ENCODE results near the gene CLIP2.
A peak's percentile ranks its signal among the peaks of the same experiment; 100 is the strongest.

CLIP2 gene

DNA sequence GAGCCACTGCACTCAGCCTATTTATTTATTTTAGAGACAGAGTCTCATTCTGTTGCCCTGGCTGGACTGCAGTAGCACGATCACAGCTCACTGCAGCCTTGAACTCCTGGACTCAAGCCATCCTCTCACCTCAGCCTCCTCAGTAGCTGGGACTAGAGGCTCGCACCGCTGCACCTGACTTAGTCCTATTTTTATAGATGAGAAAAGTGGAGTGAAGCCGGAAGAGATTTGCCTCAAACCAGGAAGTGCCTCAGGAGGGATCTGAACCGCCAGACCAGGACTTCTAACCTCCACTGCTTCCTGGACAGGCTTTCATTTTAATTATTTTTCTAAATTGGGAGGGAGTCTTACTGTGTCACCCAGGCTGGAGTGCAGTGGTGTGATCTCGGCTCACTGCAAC lies 17.5 kb upstream of the CLIP2 start:
- DNase-seq (ENCODE audit: low read depth), result no peak

DNA sequence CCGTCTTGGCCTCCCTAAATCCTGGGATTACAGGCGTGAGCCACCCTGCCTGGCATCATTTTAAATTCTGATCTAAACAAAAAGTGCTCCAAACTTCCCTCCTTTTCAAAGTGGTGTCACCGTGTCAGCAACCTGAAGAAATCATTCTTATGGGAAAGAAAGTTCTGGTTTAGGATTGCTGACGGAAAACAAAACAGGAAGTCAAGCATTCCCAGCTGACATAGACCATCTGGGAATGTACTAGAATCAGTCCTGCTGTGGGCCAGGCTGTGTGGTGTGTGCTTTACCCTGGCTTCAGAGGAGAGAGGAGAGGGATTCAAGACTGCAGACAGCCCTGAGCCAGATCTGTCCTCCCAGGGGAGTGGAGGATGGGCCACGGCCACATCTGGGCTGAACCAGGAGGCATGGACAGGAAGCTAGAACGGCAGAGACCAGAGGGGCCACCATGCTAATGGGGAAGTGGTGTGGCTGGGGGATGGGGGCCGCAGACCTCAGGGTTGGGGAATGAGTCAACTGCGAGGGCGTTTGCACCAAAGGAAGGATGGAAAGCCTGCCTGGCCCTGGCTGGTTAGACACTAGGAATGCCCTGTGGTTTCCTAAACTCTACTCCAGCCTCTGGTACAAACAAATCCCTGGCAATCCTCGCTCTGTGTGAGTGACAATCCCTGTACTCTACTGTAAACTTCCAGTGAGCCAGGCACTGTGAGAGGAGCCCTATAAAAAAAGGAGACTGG lies 16.7 kb upstream of the CLIP2 start:
- DNase-seq (ENCODE audit: low read depth), result no peak

DNA sequence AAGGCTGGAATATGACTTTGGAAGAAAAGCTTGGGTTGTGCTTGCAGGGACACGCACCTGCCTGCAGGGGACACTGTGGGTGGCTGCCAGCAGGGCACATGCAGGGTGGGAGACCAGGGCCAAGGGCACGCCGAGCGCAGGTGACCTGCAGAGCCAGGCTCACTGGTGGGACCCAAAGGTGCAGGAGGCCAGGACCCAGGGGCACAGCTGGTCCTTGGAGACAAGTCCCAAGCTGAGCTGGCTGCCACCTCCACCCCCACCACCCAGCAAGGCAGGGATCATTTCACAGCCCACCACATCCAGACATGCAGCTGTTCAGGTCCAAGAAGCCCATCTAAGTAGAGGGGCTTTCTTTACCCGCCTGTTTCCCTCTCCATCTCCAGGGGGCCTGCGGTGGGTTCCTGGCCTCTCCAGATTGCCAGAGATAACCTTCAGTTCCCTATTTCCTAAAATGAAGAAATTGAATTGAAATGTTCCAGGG lies 13.8 kb upstream of the CLIP2 start:
- DNase-seq (ENCODE audit: low read depth), result no peak

DNA sequence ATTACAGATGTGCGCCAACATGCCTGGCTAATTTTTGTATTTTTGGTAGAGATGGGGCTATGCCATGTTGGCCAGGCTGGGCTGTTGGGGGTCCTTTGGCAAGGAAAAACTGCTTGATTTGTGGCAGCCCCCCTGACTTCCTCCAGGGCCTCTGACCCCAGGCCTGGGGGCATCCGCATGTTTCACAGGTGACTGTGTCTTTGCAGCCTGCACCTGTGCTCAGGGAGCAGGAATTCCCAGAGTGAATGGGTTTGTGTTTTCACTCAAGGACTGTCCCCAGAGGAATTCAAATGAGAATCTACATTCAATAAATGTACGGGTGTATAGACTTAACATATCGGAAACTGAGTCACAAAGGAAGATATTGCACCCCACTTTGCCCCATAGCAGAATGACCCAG lies 11.6 kb upstream of the CLIP2 start:
- DNase-seq (ENCODE audit: low read depth), result no peak

- no peak for DNase-seq (ENCODE audit: low read depth)
These were observed 8.2 kb upstream of the CLIP2 start for GRCh38 chr7:74280985-74281384.

DNA sequence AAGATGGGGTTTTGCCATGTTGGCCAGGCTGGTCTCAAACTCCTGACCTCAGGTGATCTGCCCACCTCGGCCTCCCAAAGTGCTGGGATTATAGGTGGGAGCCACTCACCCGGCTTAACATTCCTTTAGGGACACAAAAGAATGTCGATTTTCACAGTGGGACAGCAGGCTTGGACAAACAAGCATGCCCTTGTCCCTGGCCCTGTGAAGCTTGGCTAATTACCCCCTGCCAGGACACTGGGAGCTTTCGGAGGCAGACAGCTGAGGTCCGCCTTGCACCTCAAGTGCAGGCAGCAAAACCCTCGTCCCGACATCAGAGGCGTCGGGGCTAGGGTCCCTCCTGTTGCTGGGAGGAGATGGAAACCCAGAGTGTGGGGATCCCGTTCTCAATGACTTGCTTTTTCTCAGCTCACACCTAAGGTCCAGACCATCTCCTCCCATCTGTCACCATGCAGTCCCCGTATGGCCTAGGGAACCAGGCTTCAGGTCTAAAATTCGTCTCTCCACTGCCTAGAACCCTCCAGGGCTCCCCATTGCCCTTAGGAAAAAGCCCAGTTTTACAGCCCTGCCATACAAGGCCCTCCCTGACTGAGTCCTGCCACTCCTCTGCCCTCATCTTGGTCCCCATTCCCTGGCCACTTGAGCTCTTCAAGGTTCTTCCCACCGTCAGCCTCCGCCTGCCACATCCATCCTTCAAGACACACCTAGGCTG lies 6.3 kb upstream of the CLIP2 start:
- DNase-seq (ENCODE audit: low read depth), result no peak

- DNase-seq (ENCODE audit: low read depth), result no peak
These were observed 5.3 kb upstream of the CLIP2 start for GRCh38 chr7:74283858-74284447.

DNA sequence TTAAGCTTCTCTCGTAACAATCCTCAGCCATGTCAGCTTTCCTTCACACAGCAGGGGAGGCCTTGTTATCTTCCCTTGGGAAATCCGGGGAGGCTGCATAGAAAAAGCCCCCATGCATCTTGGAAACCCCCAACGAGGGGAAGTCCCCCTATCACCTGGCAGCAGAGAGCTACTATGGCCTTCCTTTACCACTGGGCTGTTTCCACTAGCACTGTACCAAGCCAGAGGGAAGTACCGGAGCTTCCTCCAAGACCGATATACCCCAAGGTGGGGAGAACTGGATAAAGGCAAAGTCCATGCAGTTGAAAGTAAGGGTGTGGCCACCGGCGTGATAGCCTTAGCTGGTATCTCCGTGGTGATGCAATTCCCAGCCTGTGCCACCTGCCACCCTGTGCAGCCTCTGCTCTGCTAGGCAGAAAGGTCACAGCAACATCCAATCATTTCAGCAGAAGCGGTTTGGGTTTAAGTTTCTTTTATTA lies 4.4 kb upstream of the CLIP2 start:
- DNase-seq (ENCODE audit: low read depth), result no peak

DNA sequence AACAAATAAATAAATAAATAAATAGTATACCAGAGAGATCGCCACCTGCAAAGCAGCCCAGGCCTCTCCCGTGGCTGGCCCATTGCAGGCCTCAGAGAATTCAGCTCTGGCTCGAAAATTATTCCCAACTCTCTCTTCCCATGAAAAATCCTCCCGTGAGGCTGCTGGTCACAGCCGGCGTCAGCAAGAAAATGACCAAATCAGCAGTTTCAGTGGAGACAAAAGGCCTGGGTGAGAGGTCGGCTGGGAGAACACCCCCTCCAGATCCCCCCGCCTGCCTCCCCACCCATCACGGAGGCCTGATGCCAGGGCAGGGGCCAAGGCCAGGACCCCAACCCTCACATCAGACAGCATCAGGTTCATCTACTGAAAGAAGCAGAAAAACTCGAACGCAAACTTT lies 3.1 kb upstream of the CLIP2 start:
- DNase-seq (ENCODE audit: low read depth), result no peak

GRCh38 chr7:74287303-74288033 lies 1.7 kb upstream of the CLIP2 start:
- no peak for DNase-seq (ENCODE audit: low read depth)

DNA sequence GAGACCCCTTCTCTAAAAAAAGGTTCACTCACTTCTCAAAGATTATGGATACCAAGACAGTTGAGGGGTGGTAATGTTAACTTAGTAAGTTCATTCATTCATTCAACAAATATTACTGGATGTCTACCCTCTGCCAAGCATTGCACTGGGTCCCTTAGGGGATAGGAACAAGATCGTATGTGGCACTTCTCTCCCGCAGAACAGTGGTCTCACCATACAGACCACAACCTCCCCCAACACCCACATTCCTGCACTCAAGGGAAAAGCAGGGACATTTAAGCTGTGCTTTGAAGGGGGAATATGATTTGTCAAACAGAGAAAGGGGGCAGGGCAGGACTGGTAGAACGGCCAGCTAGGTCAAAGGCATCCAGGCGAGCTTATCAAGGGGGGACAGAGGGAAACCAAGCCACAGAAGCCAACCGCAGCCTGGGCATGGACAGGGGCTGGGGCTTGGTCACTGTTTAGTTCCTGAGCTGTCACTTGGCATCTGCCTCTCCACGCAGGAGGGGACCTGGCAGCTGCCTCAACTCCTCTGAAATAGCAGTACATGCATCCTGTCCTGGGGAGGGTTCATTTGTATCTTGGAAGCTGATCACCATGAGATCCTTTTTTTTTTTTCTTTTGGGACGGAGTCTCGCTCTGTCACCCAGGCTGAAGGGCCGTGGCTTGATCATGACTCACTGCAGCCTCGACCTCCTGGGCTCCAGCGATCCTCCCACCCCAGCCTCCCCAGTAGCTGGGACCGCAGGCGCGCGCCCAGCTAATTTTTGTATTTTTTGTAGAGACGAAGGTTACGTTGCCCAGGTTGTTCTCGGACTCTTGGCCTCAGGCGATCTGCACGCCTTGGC lies 949 bp upstream of the CLIP2 start:
- DNase-seq (ENCODE audit: low read depth), result no peak

- peak; percentile 8 for DNase-seq (ENCODE audit: low read depth)
These were observed 699 bp downstream of the CLIP2 start for GRCh38 chr7:74289659-74290552.

GRCh38 chr7:74290553-74290950 lies 1.3 kb downstream of the CLIP2 start:
- DNase-seq (ENCODE audit: low read depth), result no peak

DNA sequence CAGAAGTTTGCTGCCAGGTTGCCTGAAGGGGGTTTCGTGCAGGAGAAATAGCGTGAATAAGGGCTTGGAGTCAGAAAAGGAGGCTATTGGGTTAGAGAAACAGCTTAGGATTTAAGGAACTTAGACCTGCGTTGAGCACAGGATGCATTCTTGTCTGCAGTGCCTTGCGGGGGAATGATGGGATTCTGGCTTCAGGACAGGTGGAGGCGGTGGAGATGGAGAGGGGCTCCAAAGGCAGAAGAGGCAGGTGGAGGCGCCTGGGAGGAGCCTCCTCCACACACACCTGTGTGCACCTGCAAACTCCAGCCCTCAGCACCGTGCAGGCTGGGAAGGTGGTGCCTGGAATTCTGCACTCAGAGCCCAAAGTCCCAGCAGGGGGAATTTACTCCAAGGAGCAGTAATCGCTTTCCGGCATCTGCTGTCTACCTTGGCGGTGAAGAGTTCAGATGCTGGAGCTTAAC lies 1.8 kb downstream of the CLIP2 start:
- no peak for DNase-seq (ENCODE audit: low read depth)

DNA sequence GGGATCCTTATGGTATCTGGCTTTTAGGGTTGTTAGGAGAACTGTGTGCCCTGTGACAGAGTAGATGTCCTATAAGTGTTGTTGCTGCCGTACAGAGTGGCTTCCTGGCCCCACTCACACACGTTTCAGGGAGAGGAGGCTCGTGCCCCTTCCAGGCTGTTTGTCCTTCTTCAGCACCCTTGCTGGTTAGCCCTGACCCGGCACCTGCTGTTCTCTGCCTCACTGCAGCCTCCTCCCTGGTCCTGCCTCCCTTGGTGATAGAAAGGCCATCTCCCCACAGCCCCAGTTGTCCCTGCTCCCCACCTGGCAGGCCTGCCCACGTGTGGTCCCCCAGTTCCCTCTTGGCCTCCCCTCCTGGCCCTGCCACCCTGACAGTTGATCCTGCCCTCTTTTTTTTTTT lies 2.3 kb downstream of the CLIP2 start:
- DNase-seq (ENCODE audit: low read depth), result no peak

- DNase-seq (ENCODE audit: low read depth), result no peak
These were observed 3.8 kb downstream of the CLIP2 start for GRCh38 chr7:74292757-74293576.

GRCh38 chr7:74293577-74293908 lies 4.3 kb downstream of the CLIP2 start:
- DNase-seq (ENCODE audit: low read depth), result no peak

GRCh38 chr7:74294191-74294998 lies 5.2 kb downstream of the CLIP2 start:
- no peak for DNase-seq (ENCODE audit: low read depth)

Measured in stimulated activated CD8-positive, alpha-beta memory T cell treated with anti-CD3 and anti-CD28 coated beads, Interleukin-15, amount 100 ng/mL, for 1 hour (primary cell).